HG03521 (cell line): ENCODE results near the gene CACNG6.

ENCODE experiments used
- ATAC-seq: cut with Tn5 transposase; IDR thresholded peaks from one replicate; pipeline ENCODE4 v1.9.1; 2021; ENCODE audit warnings: mild to moderate bottlenecking, moderate library complexity; ENCODE audit not compliant: unreplicated experiment

The CACNG6 gene

DNA sequence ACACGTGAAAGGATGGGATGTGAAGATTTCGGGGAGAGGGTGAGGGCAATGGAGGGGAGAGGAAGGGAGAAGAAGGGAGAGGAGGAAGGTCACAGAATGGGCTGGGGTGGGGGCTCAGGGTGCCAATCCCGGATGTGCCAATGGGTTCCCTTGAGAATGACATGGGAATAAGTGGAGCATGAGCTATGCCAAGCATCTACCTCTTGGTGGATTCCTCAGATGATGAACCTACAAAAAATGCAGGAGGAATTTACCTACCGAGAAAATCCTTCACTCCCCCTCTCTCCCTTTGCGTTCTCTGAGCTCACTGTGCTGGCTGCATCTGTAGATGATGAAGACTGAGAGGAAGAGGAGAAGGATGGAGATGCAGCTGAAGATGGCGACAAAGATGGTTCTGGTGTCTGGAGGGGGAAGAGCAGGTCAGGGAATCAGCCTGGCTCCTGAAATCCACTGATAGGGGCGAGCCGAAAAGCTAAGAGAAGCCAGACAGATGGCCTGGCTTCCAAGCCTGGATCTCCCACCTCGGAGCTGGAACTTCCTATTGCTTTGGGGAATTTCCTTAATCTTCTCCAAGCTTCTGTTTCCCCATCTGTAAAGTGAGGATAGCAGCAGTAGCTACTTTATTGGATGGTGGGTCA, 50.7 kb downstream of the CACNG6 start:
- no peak for ATAC-seq

DNA sequence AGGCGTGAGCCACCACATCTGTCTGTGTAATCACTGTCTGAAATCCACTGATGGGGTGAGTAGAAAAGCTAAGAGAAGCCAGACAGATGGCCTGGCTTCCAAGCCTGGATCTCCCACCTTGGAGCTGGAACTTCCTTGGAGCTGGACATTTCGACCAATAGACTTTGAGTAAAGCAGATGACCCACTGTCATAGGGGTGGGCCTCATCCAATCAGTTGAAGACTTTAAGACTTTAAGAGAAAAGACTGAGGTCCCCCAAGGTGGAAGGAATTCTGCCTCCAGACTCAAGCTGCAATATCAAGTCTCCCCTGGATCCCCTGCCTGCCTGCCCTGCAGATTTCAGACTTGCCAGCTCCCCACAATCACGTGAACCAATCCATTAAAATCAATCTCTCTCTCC, 51.6 kb downstream of the CACNG6 start:
- no peak for ATAC-seq

DNA sequence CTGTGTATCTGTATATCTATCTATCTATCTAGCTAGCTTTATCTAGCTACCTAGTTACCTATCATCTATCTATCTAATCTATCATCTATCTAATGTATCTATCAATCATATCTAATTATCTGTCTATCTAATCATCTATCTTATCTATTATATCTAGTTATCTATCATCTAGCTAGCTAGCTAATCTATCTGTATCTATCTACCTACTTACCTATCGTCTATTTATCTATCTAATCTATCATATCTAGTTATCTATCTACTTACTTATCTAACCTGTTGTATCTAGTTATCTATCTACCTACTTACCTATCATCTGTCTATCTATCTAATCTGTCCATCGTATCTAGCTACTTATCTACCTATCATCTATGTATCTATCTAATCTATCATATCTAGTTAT, 54.3 kb downstream of the CACNG6 start:
- no peak for ATAC-seq

DNA sequence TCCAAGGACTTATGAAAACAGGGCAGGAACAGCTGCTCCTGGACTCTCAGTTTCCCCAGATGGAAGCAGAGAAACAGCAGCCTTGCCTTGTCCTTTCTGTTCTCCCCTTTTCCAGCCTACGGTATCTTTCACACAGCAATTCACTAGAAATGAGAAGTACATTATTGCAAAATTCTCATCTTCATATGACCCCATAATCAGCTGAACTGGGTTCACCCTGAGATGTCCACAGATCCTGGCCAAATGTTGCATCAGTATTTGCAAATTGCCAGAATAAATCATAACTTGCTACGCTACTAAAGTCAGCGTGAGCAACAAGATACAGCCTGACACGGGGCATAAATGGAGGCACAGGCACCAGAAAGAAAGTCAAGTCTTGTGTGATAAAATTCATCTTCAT, 56.2 kb downstream of the CACNG6 start:
- no peak for ATAC-seq
